Fibroblast of lung (primary cell): ENCODE measurements around the gene ZNRF3. TPM values are rescaled to one million over a fixed set of nuclear protein-coding genes. Genes with fewer than 3 reads are reported as not detected.

Experiments
- DNase-seq, 2 donors: peaks; one replicate each; pipeline versions ENCODE4 v3.0.0 to v3.0.0-alpha.2; 2010; ENCODE audit warnings: low read depth in 2 of 2
- H2AFZ ChIP-seq: 2 replicates; pipeline ENCODE4 v1.5.1; 2012; ENCODE audit warnings: low read length, control low read depth, inconsistent platforms
- H3K27ac ChIP-seq: 2 replicates; pipeline ENCODE4 v1.5.1; 2011; ENCODE audit warnings: low read length, control low read depth; ENCODE audit not compliant: insufficient read depth
- H3K27me3 ChIP-seq: 2 replicates; pipeline ENCODE4 v1.5.1; 2011; ENCODE audit warnings: mild to moderate bottlenecking, low read length; ENCODE audit not compliant: control insufficient read depth, insufficient read depth
- H3K36me3 ChIP-seq: 2 replicates; pipeline ENCODE4 v1.5.1; 2011; ENCODE audit warnings: low read length; ENCODE audit not compliant: control insufficient read depth, insufficient read depth
- H3K4me1 ChIP-seq: 2 replicates; pipeline ENCODE4 v1.5.1; 2011; ENCODE audit warnings: low read length; ENCODE audit not compliant: control insufficient read depth, insufficient read depth; ENCODE audit errors: extremely low read depth
- H3K4me2 ChIP-seq: 2 replicates; pipeline ENCODE4 v1.5.1; 2011; ENCODE audit warnings: low read length, control low read depth; ENCODE audit not compliant: insufficient read depth; ENCODE audit errors: extremely low read depth
- H3K4me3 ChIP-seq, 4 experiments: fragments of 200-600 bp in 1 of 4; sonication (generic) in 1 of 4; replicated peaks in 1 of 4; 2 replicates each; pipeline ENCODE4 v1.5.1; 2011 to 2016; ENCODE audit warnings: low read length in 4 of 4, low read depth in 3 of 4, mild to moderate bottlenecking in 3 of 4, control low read depth in 2 of 4, inconsistent platforms in 1 of 4, mixed read lengths in 1 of 4; ENCODE audit not compliant: insufficient read depth in 1 of 4; ENCODE audit errors: control extremely low read depth in 1 of 4
- H3K79me2 ChIP-seq: 2 replicates; pipeline ENCODE4 v1.5.1; 2012; ENCODE audit warnings: mild to moderate bottlenecking, low read length, inconsistent platforms; ENCODE audit not compliant: control insufficient read depth, insufficient read depth
- H3K9ac ChIP-seq: 2 replicates; pipeline ENCODE4 v1.5.1; 2011; ENCODE audit warnings: mild to moderate bottlenecking, low read length, control low read depth; ENCODE audit not compliant: insufficient read depth
- H3K9me3 ChIP-seq: 2 replicates; pipeline ENCODE4 v1.5.1; 2012; ENCODE audit warnings: low read depth, low read length; ENCODE audit not compliant: control insufficient read depth, insufficient read depth
- H4K20me1 ChIP-seq: 2 replicates; pipeline ENCODE4 v1.5.1; 2011; ENCODE audit warnings: low read length; ENCODE audit not compliant: control insufficient read depth, insufficient read depth; ENCODE audit errors: extremely low read depth
- EZH2 ChIP-seq: IDR thresholded peaks from 2 replicates; pipeline ENCODE4 v1.5.1; 2012; ENCODE audit warnings: low read length, control low read depth, mild to moderate bottlenecking; ENCODE audit errors: missing control alignments
- polyA plus RNA-seq, 2 donors: library from polyadenylated mRNA; depleted of rRNA in 1 of 2; stranded (reverse) in 1 of 2; unstranded in 1 of 2; fragments of >200 nt; gene quantifications; 2 replicates each; pipeline ENCODE4 v1.2.1, GENCODE V29; 2011 to 2012; ENCODE audit warnings: missing spikeins in 1 of 2
- total RNA-seq: library from RNA; depleted of rRNA; stranded (reverse); fragments of >200 nt; gene quantifications from 2 replicates; pipeline ENCODE4 v1.2.1, GENCODE V29; 2014
- TF ChIP-seq, protein P1 (sequence below), 2 donors: IDR thresholded peaks in 1 of 2; conservative IDR thresholded peaks in 1 of 2; 1 replicate in 1 of 2; 2 replicates in 1 of 2; pipeline ENCODE4 v1.5.1; 2011 to 2012; ENCODE audit warnings: low read length in 2 of 2, control low read depth in 1 of 2, inconsistent platforms in 1 of 2, low read depth in 1 of 2, mild to moderate bottlenecking in 1 of 2

ZNRF3 gene
- total and polyA plus RNA-seq, 2 donors (not counting 1 experiment from before 2014, with no cell fraction given) = 1.1 to 2.6 TPM

DNA sequence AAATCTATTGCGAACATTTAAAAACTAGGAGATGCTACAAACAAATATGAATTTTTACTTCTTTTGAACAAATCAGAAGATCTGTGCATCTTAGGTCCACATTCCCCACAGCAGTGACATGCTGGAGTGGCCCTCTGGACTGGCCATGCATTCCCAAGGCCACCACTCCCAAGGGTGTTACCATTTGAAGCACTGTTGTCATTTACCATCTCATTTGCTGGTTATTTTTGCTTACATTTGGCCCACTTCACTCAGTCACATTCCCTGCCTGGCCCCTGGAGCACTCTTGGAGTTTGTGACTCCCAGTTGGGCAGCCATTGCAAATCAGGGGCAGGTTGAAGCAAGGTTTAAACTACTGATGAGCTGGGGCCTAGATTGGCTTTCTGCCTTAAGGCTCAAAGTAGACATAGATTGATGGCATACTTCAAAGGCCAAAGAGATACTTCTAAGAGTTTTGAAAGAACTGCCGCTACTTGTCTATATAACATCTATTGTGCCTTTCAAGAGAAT is 8.5 kb upstream of the ZNRF3 start:
- TF ChIP-seq, protein P1, sequence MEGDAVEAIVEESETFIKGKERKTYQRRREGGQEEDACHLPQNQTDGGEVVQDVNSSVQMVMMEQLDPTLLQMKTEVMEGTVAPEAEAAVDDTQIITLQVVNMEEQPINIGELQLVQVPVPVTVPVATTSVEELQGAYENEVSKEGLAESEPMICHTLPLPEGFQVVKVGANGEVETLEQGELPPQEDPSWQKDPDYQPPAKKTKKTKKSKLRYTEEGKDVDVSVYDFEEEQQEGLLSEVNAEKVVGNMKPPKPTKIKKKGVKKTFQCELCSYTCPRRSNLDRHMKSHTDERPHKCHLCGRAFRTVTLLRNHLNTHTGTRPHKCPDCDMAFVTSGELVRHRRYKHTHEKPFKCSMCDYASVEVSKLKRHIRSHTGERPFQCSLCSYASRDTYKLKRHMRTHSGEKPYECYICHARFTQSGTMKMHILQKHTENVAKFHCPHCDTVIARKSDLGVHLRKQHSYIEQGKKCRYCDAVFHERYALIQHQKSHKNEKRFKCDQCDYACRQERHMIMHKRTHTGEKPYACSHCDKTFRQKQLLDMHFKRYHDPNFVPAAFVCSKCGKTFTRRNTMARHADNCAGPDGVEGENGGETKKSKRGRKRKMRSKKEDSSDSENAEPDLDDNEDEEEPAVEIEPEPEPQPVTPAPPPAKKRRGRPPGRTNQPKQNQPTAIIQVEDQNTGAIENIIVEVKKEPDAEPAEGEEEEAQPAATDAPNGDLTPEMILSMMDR (conservative IDR thresholded peaks at IDR 0.05 in 1 of 2, IDR thresholded peaks at IDR 0.05 in 1 of 2; ENCODE audit: low read depth in 1 of 2, low read length in 2 of 2) = no peak
- no peak for TF ChIP-seq EZH2
- Histone ChIP-seq H3K4me3 (no peak overlapping the region), H2AFZ (no peak overlapping the region), H3K79me2 (no peaks in the 10 kb centered on the region), H4K20me1 (no peaks in the 10 kb centered on the region), H3K36me3 (no peaks in the 10 kb centered on the region), H3K27ac (no peak overlapping the region), H3K4me2 (no peak overlapping the region), H3K9ac (no peak overlapping the region), H3K4me1 (no peaks in the 10 kb centered on the region), H3K9me3 (no peaks in the 10 kb centered on the region), H3K27me3 (no peaks in the 10 kb centered on the region)
- no peak for DNase-seq

DNA sequence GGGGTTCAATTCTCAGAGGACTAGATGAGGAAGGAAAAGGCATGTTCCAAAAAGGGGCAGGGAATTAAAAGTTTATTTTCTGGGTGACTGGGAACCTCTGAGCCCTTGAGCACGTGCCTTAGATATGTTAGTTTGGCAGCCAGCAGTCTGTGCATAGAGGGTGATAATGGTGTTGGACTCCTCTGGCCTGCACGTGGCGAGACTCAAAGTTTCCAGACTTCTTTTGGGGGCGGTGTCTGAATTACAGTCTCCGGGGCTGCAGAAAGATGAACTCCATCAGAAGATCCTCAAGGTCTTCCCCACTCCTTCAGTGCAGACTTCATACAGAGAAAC is 861 bp upstream of the ZNRF3 start:
- Histone ChIP-seq H2AFZ (peak overlapping the region; percentile 90), H3K27me3 (no peaks in the 10 kb centered on the region), H3K9ac (peak overlapping the region; percentile 32), H3K4me2 (peak overlapping the region; percentile 99), H3K9me3 (no peaks in the 10 kb centered on the region), H3K27ac (no peak overlapping the region), H4K20me1 (no peaks in the 10 kb centered on the region), H3K4me1 (peaks cover 2% of the 10 kb centered on the region), H3K4me3 (peak overlapping the region; percentile 65 to 81 (median 71)), H3K79me2 (peaks cover 2% of the 10 kb centered on the region), H3K36me3 (no peaks in the 10 kb centered on the region)
- TF ChIP-seq EZH2 = no peak
- TF ChIP-seq, protein P1 (conservative IDR thresholded peaks at IDR 0.05 in 1 of 2, IDR thresholded peaks at IDR 0.05 in 1 of 2; ENCODE audit: low read depth in 1 of 2, low read length in 2 of 2) = no peak
- peak in 1 of 2 donors; percentile 23 for DNase-seq

- H3K9ac ChIP-seq = peak overlapping the region; percentile 50
- no peak overlapping the region for H2AFZ ChIP-seq
- H3K4me1 ChIP-seq = peaks cover 2% of the 10 kb centered on the region
- no peak overlapping the region for H3K4me2 ChIP-seq
- H3K79me2 ChIP-seq = peaks cover 2% of the 10 kb centered on the region
- no peaks in the 10 kb centered on the region for H3K27me3 ChIP-seq
- DNase-seq = no peak
- no peaks in the 10 kb centered on the region for H3K36me3 ChIP-seq
- TF ChIP-seq EZH2 = no peak
- TF ChIP-seq, protein P1 (conservative IDR thresholded peaks at IDR 0.05 in 1 of 2, IDR thresholded peaks at IDR 0.05 in 1 of 2; ENCODE audit: low read depth in 1 of 2, low read length in 2 of 2) = no peak
- peak overlapping the region in 2 of 4 experiments; percentile 60 to 68 for H3K4me3 ChIP-seq
- no peak overlapping the region for H3K27ac ChIP-seq
- no peaks in the 10 kb centered on the region for H3K9me3 ChIP-seq
- no peaks in the 10 kb centered on the region for H4K20me1 ChIP-seq
These were observed 215 bp downstream of the ZNRF3 start for GRCh38 chr22:28883657-28883916.
